Measurements from ENCODE around the gene ACADM. TPM values are rescaled to one million over a fixed set of nuclear protein-coding genes. Genes with fewer than 3 reads are reported as not detected.
"Not testable (repeated sequence)": the region's sequence is repeated elsewhere in the genome, so short reads cannot be mapped to it uniquely, and the experiment has no call there.

Gene ACADM
- total RNA-seq, 1 donor from 2014 or later: 9.8 TPM

- Histone ChIP-seq H3K4me3 (no peak overlapping the region), H3K27me3 (no peaks in the 10 kb centered on the region), H3K9me3 (no peaks in the 10 kb centered on the region), H3K4me1 (no peaks in the 10 kb centered on the region), H3K27ac (no peak overlapping the region), H3K36me3 (peaks cover 35 to 60% of the 10 kb centered on the region in 2 donors)
- TF ChIP-seq CTCF (IDR thresholded peaks at IDR 0.05): no peak
- intact Hi-C loops (cut with DNase I): no loop called here
- no peak for DNase-seq (ENCODE audit: low spot score in 2 of 2)
Measured at GRCh38 chr1:75797273-75797588, 72.7 kb downstream of the ACADM start.

- H3K4me3 ChIP-seq: no peak overlapping the region
- no peaks in the 10 kb centered on the region for H3K9me3 ChIP-seq
- DNase-seq (ENCODE audit: low spot score in 2 of 2): no peak
- intact Hi-C loops (cut with DNase I): no loop called here
- no peak for TF ChIP-seq CTCF (IDR thresholded peaks at IDR 0.05)
- H3K27me3 ChIP-seq: no peaks in the 10 kb centered on the region
- H3K4me1 ChIP-seq: no peaks in the 10 kb centered on the region
- H3K36me3 ChIP-seq: peaks cover 30 to 55% of the 10 kb centered on the region in 2 donors
- no peak overlapping the region for H3K27ac ChIP-seq
Measured at GRCh38 chr1:75797606-75798216, 73.2 kb downstream of the ACADM start.

GRCh38 chr1:75801480-75801879, 77.0 kb downstream of the ACADM start:
- H3K36me3 ChIP-seq: peaks cover 0 to 17% of the 10 kb centered on the region in 2 donors
- DNase-seq (ENCODE audit: low spot score in 2 of 2); H3K27me3 ChIP-seq; intact Hi-C loops (cut with DNase I); H3K4me3 ChIP-seq; H3K9me3 ChIP-seq; H3K4me1 ChIP-seq; H3K27ac ChIP-seq: not testable (repeated sequence)

GRCh38 chr1:75808921-75809320, 84.4 kb downstream of the ACADM start:
- H3K27ac ChIP-seq: no peak overlapping the region
- intact Hi-C loops (cut with DNase I): no loop called here
- DNase-seq (ENCODE audit: low spot score in 2 of 2): no peak
- H3K9me3 ChIP-seq: no peaks in the 10 kb centered on the region
- no peak overlapping the region for H3K4me3 ChIP-seq
- no peaks in the 10 kb centered on the region for H3K4me1 ChIP-seq
- H3K27me3 ChIP-seq: no peaks in the 10 kb centered on the region
- no peak for TF ChIP-seq CTCF (IDR thresholded peaks at IDR 0.05)
- no peaks in the 10 kb centered on the region for H3K36me3 ChIP-seq

- H3K27me3 ChIP-seq; DNase-seq (ENCODE audit: low spot score in 2 of 2); intact Hi-C loops (cut with DNase I); H3K9me3 ChIP-seq; H3K4me3 ChIP-seq; H3K4me1 ChIP-seq; H3K27ac ChIP-seq; H3K36me3 ChIP-seq: not testable (repeated sequence)
Measured at GRCh38 chr1:75810113-75810512, 85.6 kb downstream of the ACADM start.

- no peak for TF ChIP-seq CTCF (IDR thresholded peaks at IDR 0.05)
- Histone ChIP-seq H3K9me3 (no peaks in the 10 kb centered on the region), H3K4me1 (no peaks in the 10 kb centered on the region), H3K36me3 (no peaks in the 10 kb centered on the region), H3K27me3 (no peaks in the 10 kb centered on the region), H3K4me3 (no peak overlapping the region), H3K27ac (no peak overlapping the region)
- DNase-seq (ENCODE audit: low spot score in 2 of 2): no peak
- intact Hi-C loops (cut with DNase I): no loop called here
Measured at GRCh38 chr1:75811211-75811981, 86.9 kb downstream of the ACADM start.

Measured in ascending aorta (tissue), 2 donors.